ENCODE measurements around the gene HNRNPM.
"Not testable (repeated sequence)": the region's sequence is repeated elsewhere in the genome, so short reads cannot be mapped to it uniquely, and the experiment has no call there.

The HNRNPM gene

GRCh38 chr19:8513687-8514504 is 69.1 kb downstream of the HNRNPM start, which contains the start of gene ZNF414:
ZNF414 (minus strand) TSS chr19:8514167; CDS start chr19:8514046, 121 bp downstream.
- FAIRE-seq = peak; percentile 98

- FAIRE-seq = not testable (repeated sequence)
Observed at GRCh38 chr19:8514505-8515009, 69.8 kb downstream of the HNRNPM start.

- no peak for FAIRE-seq
Observed at GRCh38 chr19:8515317-8515716, 70.5 kb downstream of the HNRNPM start.

GRCh38 chr19:8517551-8518442 is 73.0 kb downstream of the HNRNPM start:
- FAIRE-seq = no peak

- FAIRE-seq = no peak
Observed at GRCh38 chr19:8518536-8518935, 73.8 kb downstream of the HNRNPM start.

- no peak for FAIRE-seq
Observed at GRCh38 chr19:8519388-8519787, 74.6 kb downstream of the HNRNPM start.

GRCh38 chr19:8525401-8525684 is 80.6 kb downstream of the HNRNPM start:
- no peak for FAIRE-seq

GRCh38 chr19:8526345-8527091 is 81.7 kb downstream of the HNRNPM start:
- peak; percentile 71 for FAIRE-seq

- FAIRE-seq = no peak
Observed at GRCh38 chr19:8528500-8528899, 83.7 kb downstream of the HNRNPM start.

- FAIRE-seq = no peak
Observed at GRCh38 chr19:8529369-8530006, 84.7 kb downstream of the HNRNPM start.

GRCh38 chr19:8530061-8530679 is 85.4 kb downstream of the HNRNPM start:
- FAIRE-seq = no peak

- no peak for FAIRE-seq
Observed at GRCh38 chr19:8531470-8531869, 86.7 kb downstream of the HNRNPM start.

- FAIRE-seq = no peak
Observed at GRCh38 chr19:8532225-8532624, 87.5 kb downstream of the HNRNPM start.

- no peak for FAIRE-seq
Observed at GRCh38 chr19:8536282-8536681, 91.5 kb downstream of the HNRNPM start.

GRCh38 chr19:8537099-8537498 is 92.3 kb downstream of the HNRNPM start:
- no peak for FAIRE-seq

Measured in G401.6 (cell line).